GM18517 (cell line): Measurements from ENCODE around the gene RBM10.
"Not testable (repeated sequence)": the region's sequence is repeated elsewhere in the genome, so short reads cannot be mapped to it uniquely, and the experiment has no call there.

Source experiments
- ATAC-seq: cut with Tn5 transposase; IDR thresholded peaks from one replicate; pipeline ENCODE4 v1.9.1; 2021; ENCODE audit warnings: mild to moderate bottlenecking, moderate library complexity; ENCODE audit not compliant: unreplicated experiment

Gene RBM10, protein sequence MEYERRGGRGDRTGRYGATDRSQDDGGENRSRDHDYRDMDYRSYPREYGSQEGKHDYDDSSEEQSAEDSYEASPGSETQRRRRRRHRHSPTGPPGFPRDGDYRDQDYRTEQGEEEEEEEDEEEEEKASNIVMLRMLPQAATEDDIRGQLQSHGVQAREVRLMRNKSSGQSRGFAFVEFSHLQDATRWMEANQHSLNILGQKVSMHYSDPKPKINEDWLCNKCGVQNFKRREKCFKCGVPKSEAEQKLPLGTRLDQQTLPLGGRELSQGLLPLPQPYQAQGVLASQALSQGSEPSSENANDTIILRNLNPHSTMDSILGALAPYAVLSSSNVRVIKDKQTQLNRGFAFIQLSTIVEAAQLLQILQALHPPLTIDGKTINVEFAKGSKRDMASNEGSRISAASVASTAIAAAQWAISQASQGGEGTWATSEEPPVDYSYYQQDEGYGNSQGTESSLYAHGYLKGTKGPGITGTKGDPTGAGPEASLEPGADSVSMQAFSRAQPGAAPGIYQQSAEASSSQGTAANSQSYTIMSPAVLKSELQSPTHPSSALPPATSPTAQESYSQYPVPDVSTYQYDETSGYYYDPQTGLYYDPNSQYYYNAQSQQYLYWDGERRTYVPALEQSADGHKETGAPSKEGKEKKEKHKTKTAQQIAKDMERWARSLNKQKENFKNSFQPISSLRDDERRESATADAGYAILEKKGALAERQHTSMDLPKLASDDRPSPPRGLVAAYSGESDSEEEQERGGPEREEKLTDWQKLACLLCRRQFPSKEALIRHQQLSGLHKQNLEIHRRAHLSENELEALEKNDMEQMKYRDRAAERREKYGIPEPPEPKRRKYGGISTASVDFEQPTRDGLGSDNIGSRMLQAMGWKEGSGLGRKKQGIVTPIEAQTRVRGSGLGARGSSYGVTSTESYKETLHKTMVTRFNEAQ

DNA sequence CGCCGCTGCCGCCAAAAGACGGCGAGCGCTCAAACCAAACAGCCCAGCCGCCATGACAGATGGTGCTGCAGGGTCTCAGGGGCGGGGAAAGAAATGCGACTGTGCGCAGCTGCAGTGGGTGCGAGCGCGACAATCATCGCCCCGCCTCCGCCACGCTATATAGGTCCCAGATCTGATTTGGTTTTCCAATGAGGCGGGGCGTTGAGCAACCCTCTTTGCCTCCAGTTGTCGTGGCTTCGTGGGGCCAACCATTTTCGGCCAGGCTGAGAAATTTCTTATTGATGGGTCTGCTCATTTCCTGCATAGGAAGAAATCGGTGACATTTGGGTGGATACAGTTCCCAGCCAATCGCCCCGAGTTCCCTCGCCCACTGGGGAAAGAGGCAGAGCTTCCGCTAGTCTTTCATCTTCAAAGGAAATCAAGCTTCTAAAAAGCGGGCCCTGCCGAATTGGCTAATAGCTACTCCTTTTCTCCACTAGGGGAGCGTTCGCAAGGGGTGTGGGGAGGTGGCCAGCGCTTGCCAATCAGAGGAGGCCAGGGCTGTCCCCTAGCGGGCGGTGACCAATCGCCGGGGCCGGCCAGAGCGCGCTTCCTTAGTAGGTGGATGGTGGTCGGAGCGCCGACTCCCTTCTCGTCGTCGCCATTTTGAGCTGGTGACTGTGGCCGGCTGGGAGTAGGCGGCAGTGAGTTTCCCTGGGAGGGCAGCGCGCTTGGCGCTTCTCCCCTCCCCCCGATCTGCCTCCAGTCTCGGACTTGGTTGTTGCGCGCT is at the start of gene RBM10, which contains the start of gene NDUFB11:
RBM10 (plus strand) TSS at position 596 of the 769 bp plus-strand sequence. CDS start 2,261 bp downstream, outside the sequence.
NDUFB11 (minus strand) TSS at position 77 of the 769 bp plus-strand sequence; CDS start at position 54, 23 bp downstream.
- peak; percentile 83 for ATAC-seq

DNA sequence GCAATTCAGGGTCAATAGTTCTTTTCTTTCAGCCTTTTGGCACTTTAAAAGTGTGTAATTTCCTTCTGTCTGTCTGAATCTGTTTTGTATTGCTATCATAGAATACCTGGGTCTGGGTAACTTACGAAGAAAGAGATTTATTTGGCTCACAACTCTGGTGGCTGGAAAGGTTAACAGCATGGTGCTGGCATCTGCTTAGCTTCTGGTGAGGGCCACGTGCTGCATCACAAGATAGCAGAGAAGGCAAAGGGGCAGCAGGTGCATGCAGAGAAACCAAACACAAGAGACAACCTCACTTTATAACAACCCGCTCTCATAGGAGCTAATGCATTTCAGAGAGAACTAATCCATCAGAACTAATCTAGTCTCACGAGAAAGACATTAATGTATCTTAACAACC is 48.0 kb upstream of the RBM10 start:
- ATAC-seq: no peak

DNA sequence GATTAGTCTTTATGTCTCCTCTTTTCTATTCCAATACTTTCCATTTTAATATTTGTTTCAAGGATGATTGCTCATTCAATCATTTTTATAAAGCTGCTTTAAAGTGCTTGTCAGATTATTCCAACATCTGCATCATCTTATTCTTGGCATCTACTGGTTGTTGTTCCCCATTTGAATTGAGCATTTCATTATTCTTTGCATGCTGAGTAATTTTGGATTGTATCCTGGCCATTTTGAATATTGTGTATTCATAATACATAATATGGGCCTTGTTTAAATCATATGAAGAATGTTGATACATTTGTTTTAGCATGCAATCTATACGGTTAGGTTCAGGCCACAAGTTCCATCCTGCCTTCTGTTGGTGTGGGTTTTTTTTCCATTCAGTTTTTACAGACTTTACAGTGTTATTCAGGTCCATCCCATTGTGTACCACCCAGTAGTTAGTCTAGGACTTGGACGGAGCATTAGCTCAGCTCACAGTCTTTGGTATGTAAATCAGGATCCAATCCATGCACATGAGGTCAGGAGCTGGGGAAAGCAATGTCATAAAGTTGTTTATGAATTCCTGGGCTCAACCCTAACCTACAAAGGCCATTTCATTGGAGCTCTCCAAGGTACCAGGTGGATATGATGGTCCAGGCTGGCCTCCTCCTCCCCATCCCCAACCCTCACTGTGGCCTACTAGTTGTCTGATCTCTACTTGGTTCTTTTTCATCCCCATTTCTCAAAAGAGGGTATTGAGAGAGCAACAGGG is 46.5 kb upstream of the RBM10 start:
- ATAC-seq: no peak

DNA sequence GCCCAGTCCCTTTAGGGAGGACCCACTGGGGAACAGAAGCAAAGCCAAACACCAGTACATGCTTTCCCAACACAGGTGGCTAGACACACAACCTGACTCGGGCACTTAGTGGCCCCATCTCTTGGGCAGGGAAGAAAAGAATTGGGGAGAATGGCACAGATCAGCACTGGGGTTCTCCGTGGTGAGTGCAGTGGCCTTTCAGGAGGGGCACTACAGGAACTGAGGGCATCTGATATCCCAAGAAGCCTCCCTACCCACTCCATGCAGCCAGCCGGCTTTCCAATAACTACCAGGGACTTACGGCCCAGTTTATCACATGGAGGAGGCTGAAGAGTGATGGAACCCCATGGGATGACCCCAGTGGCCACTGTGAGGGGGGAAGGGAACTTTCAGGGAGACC is 43.8 kb upstream of the RBM10 start:
- ATAC-seq: no peak

DNA sequence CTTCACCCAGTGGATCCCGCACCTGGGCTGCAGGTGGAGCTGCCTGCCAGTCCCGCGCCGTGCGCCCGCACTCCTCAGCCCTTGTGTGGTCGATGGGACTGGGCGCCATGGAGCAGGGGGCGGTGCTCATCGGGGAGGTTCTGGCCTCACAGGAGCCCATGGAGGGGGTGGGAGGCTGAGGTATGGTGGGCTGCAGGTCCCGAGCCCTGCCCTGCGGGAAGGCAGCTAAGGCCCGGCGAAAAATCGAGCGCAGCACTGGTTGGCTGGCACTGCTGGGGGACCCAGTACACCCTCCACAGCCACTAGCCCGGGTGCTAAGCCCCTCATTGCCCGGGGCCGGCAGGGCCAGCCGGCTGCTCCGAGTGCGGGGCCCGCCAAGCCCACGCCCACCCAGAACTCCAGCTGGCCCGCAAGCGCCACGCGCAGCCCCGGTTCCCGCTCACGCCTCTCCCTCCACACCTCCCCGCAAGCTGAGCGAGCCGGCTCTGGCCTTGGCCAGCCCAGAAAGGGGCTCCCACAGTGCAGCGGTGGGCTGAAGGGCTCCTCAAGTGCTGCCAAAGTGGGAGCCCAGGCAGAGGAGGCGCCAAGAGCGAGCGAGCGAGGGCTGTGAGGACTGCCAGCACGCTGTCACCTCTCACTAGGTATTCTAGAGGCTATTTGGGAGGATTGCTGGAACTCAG is 33.9 kb upstream of the RBM10 start:
- ATAC-seq: not testable (repeated sequence)

DNA sequence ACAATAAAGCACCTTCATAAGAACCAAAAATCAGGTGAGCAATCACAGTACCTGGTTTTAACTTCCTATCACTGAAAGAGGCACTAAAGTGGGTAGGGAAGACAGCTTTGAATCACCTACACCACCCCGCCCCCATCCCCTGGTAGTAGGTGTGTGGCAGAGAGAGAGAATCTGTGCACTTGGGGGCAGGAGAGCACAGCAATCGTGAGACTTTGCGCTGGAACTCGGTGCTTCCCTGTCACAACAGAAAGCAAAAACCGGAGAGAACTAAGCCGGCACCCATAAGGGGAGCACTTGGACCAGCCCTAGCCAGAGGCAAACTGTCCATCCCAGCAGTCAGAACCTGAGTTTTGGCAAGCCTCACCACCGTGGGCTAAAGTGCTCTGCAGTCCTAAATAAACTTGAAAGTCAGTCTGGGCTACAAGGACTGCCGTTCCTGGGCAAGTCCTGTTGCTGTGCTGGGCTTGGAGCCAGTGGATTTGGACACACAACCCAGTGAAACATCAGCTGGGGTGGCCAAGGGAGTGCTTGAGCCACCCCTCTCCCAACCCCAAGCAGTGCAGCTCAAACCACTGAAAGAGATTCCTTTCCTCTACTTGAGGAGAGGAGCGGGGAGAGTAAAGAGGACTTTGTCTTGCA is 32.6 kb upstream of the RBM10 start:
- no peak for ATAC-seq

DNA sequence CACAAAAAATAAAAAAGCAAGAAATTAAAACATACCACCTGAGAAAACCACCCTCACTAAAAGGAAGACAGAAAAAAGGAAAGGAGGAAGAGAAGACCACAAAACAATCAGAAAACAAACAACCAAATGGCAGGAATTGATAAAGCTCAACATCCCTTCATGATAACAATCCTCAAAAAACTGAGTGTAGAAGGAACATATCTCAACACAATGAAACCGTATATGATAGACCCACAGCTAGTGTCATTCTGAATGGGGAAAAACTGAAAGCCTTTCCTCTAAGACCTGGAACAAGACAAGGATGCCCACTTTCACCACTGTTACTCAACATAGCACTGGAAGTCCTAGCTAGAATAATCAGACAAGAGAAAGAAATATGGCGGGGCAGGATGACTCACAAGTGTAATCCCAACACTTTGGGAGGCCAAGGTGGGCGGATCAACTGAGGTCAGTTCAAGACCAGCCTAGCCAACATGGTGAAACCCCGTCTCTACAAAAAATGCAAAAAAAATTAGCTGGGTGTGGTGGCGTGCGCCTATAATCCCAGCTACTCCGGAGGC is 28.4 kb upstream of the RBM10 start:
- ATAC-seq: not testable (repeated sequence)

DNA sequence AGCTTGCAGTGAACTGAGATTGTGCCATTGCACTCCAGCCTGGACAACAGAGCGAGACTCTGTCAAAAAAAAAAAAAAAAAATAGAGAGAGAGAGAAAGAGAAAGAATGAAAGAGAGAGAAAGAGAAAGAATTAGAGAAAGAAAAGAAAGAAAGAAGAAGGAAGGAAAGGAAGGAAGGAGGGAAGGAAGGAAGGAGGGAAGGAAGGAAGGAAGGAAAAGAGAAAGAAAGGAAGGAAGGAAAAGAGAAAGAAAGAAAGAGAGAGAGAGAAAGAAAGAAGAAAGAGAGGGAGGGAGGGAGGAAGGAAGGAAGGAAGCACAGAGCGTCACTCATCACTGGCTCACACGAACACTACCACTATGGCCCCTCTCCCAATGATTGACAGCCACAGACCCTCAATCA is 20.6 kb upstream of the RBM10 start:
- not testable (repeated sequence) for ATAC-seq

DNA sequence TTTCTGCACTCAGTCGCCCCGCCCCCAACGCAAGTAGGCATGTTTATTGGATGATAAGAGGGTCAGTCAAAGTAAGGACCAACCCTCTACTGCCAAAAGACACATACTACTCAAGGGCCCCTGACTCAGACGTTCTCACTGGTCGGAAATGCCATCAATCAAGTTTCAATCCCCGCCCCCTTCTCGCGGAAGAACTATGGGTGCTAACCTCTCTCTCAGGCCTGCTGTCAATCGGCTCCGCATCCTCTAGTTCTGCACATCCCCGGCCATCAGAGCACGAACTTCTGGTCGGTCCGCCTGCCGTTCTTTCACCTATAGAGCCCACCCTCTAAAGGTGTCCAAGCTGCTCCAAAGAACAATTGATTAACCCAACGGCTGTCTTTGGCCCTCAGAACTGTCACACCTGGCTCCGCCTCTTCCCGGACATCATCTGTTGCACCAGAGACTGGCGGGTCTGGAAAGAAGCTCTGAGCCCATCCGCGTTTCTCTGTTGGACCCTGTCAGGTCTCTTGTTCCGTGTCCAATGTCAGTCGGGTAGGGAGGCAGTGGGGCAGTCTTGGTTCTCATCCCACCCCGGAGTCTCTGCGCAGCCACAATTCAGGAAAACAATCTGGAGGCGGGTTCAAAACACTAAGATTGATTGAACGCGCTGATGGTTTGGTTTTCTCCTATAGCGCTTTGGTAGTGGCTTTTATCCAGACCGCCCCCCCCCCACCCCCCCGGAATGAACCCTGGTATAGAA is 15.7 kb upstream of the RBM10 start:
- peak; percentile 94 for ATAC-seq

DNA sequence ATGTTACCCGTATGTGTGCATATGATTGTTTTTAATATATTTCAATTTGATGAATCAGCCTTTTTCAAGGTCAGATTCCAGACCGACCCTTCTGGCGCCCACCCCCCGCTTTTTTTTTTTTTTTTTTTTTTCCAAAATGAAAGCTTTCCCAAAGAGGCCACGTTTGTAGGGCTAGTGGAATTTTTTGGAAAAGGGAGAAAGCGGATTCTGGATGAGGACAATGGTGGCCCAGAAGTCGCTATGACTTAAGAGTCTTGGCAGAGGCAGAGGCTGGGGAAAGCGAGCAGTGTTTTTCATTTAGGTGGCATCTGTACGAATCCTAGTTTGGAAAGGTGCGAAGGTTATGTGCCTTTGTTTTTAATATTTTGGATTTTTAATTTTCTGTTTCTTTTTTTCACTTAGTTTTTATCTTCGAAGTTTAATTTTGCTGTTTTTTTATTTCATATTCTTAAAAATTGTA is 15.1 kb upstream of the RBM10 start:
- ATAC-seq: no peak

DNA sequence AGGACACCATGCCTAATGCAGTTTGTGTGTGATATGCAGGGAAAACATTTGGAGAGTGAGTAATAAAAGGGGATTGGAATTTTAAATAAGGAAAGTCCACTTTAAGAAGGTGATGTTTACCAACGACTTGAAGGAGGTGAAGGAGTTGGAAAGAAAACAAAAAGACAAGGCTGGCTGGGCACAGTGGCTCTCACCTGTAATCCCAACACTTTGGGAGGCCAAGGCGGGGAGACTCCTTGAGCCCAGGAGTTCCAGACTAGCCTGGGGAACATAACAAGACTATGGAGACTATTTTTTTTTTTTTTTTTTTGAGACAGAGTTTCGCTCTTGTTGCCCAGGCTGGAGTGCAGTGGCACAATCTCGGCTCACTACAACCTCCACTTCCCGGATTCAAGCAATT is 11.5 kb upstream of the RBM10 start:
- no peak for ATAC-seq

DNA sequence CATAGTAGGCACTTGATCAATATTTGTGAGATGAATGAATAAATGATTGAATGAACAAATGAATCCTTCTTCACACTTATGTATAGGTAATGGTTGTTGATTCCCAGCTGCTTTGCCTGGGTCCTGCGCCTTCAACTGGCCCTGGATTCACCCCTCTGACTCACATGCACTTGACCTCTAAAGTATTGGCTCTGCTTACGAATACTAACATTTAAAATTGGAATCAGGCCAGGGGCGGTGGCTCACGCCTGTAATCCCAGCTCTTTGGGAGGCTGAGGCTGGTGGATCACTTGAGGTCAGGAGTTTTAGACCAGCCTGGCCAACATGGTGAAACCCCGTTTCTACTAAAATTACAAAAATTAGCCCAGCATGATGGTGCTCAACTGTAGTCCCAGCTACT is 9.4 kb upstream of the RBM10 start:
- not testable (repeated sequence) for ATAC-seq

DNA sequence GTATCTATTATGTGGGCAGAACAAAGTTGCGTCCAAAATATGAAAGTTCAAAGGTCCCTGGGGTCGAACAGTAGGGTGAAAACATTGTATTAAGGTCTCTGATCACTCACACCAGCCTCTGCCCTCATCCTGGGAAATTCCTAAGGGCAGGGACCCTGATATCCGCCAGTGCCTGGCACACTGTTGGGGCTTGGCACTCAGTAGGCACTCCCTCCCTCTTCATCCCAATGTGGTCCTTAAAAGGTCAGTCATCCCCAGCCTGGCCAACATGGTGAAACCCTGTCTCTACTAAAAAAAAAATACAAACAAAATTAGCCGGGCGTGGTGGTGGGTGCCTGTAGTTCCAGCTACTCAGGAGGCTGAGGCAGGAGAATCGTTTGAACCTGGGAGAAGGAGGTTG is 6.8 kb upstream of the RBM10 start:
- no peak for ATAC-seq

DNA sequence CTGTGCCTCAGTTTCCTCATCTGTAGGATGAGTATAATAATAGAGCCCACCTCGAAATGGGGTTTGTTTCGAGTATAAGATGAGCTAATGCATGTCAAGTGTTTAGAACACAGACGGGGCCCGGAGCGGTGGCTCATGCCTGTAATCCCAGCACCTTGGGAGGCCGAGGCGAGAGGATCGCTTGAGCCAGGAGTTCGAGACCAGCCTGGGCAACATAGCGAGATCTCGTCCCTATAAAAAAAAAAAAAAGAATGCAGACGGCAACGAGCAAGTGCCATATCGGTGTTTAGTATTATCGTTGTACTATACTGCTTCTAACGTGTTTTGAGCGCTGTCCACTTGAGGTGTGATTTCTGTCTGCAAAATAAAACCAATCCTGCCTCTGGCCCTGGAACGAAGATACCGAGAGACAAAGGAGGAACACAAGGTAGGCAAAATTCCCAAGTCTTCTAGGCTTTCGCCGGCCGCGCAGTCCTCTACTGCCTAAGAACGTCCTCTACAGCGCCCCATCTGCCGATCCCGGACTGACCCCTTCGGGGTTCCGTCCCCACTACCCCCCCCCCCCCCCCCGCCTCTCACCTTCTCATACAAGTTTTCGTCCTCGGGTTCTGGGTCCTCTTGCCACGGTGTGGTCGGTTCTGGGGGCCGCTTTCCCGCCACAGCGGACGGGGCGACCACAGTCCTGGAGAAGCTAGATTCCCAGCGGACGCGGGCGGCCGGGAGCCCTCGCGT is 961 bp upstream of the RBM10 start:
- peak; percentile 7 for ATAC-seq

DNA sequence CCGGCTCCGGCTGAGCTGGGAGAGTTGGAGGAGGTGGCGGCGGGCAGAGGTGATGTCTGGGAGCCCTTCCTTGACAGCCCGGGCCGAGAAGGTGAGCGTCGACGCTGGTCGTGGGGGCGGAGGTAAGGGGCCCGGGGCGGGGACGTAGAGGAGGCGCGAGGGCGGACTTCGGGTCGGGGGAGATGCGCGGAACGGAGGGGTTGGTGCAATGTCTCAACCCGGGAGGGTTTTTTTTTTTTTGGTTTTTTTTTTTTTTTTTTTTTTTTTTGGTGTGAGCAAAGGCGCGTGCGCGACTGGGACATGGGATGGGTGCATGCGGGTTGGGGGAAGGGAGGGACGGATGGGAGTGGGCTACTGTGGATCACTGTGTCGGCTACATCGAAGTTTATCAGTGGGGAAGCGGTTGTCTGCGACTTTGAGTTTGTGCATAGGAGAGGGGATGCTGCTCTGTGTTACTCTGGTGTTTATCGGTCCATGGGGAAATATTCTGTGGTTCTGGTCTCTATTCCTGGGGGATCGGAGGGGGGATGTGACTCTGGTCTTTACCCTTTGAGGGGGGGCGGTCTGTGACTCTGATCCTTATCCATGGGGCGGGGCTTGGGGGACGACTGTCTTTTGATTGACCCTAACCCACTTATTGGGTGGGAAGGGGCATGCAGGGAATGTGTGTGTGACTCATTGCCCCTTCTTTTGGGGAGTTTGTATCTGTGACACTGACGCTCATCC is 537 bp downstream of the RBM10 start:
- ATAC-seq: no peak

DNA sequence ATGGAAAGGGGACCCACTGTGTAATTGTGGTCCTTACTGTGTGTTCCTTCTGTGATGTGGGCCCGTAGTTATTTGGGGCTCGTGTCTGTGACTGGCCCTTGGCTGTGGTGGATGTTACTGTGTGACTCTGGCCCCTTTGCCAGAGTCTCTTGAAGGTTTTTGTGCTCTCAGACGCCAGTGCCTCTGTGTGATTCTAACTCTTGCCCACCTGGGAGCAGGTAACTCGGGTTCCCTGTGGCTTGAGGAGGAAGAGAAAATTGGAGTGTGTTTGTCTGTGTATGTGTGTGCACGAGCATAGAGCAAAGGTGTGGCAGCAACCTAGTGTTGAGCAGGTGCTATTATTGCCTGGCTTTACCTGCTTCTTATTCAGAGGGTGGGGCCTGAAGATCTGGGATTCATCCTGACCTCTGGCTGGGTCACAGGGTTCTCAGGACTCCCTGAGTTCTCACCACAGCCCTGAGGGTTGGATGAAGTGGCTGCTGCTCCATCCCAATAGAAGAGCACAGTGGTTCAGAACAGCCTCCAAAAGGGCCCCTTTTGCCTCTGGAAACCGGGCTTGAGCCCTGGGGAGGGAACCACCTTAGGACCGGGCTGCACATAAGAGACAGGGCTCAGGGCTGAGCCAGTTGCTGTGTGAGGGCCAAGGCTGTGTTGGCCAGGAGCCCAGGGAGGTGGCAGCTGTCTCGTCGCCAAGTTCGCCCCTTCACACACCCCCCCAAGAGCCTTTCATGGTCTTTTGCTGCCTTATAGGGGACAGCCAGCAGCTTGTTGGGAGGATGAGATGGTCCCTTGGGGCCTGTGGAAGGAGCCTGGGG is 1.3 kb downstream of the RBM10 start:
- no peak for ATAC-seq
